IMR-90 (cell line): ENCODE results near the gene MTF1. TPM values are rescaled to one million over a fixed set of nuclear protein-coding genes. Genes with fewer than 3 reads are reported as not detected.

ENCODE experiments used
- ATAC-seq: fragments of 200-7000 bp; cut with Tn5 transposase; 2 replicates; pipeline ENCODE4 v1.9.1; 2020; ENCODE audit warnings: low read depth, mild to moderate bottlenecking, moderate library complexity
- BruUV-seq: library from RNA; stranded (reverse); fragments of 400-500 nt; replicated peaks from 2 replicates; lab custom pipeline; 2021; lab: Mats Ljungman, UMichigan
- CTCF ChIA-PET: fragments of 300-600 bp; formaldehyde crosslinking; extraction: SDS; loops from one replicate; lab custom pipeline; 2021; ENCODE audit warnings: antibody characterized with exemption; lab: Yijun Ruan, JAX
- POLR2A ChIA-PET: fragments of 300-600 bp; sonication (Branson Sonifier 250); formaldehyde crosslinking; loops from one replicate; lab custom pipeline; 2022; ENCODE audit warnings: antibody characterized with exemption; ENCODE audit not compliant: unreplicated experiment; lab: Charles Lee
- DNase-seq: peaks from one replicate; pipeline ENCODE4 v3.0.0; 2013
- H2AFZ ChIP-seq: replicated peaks from 2 replicates; pipeline ENCODE3; 2013; ENCODE audit warnings: low read length, mild to moderate bottlenecking; ENCODE audit not compliant: poor library complexity
- H2AK5ac ChIP-seq: 2 replicates; pipeline ENCODE4 v1.6.1; 2013; ENCODE audit warnings: low read depth, low read length, inconsistent platforms
- H2AK9ac ChIP-seq: replicated peaks from 2 replicates; pipeline ENCODE3; 2013; ENCODE audit warnings: mild to moderate bottlenecking, low read depth, low read length, moderate library complexity; ENCODE audit not compliant: poor library complexity
- H2BK120ac ChIP-seq: 2 replicates; pipeline ENCODE4 v1.6.1; 2013; ENCODE audit warnings: low read depth, low read length, inconsistent platforms
- H2BK15ac ChIP-seq: 3 replicates; pipeline ENCODE4 v1.6.1; 2013; ENCODE audit warnings: low read depth, low read length, inconsistent platforms
- H2BK20ac ChIP-seq: 2 replicates; pipeline ENCODE4 v1.6.1; 2013; ENCODE audit warnings: low read depth, mild to moderate bottlenecking, inconsistent platforms, low read length, moderate library complexity
- H2BK5ac ChIP-seq: 2 replicates; pipeline ENCODE4 v1.6.1; 2013; ENCODE audit warnings: mild to moderate bottlenecking, low read depth, low read length, inconsistent platforms; ENCODE audit not compliant: poor library complexity, severe bottlenecking
- H3K14ac ChIP-seq: replicated peaks from 2 replicates; pipeline ENCODE4 v1.6.1; 2013; ENCODE audit warnings: low read depth, low read length, inconsistent platforms
- H3K18ac ChIP-seq: 2 replicates; pipeline ENCODE4 v1.6.1; 2013; ENCODE audit warnings: low read depth, low read length, control low read depth
- H3K23ac ChIP-seq: 2 replicates; pipeline ENCODE4 v1.6.1; 2013; ENCODE audit warnings: low read depth, low read length, inconsistent platforms
- H3K27ac ChIP-seq: 2 replicates; pipeline ENCODE4 v1.5.1; 2013; ENCODE audit warnings: mild to moderate bottlenecking, control low read depth, low read length; ENCODE audit not compliant: insufficient read depth
- H3K27me3 ChIP-seq: 2 replicates; pipeline ENCODE4 v1.6.1; 2013; ENCODE audit warnings: low read length; ENCODE audit not compliant: control insufficient read depth, insufficient read depth
- H3K36me3 ChIP-seq: 2 replicates; pipeline ENCODE4 v1.6.1; 2013; ENCODE audit warnings: low read length, mixed read lengths; ENCODE audit not compliant: control insufficient read depth, insufficient read depth
- H3K4ac ChIP-seq: 2 replicates; pipeline ENCODE4 v1.6.1; 2013; ENCODE audit warnings: low read depth, low read length, inconsistent platforms
- H3K4me1 ChIP-seq: 2 replicates; pipeline ENCODE4 v1.6.1; 2013; ENCODE audit warnings: low read length, mixed read lengths; ENCODE audit not compliant: control insufficient read depth, insufficient read depth
- H3K4me2 ChIP-seq: 2 replicates; pipeline ENCODE4 v1.6.1; 2013; ENCODE audit warnings: low read depth, mild to moderate bottlenecking, control low read depth, low read length, moderate library complexity
- H3K4me3 ChIP-seq: 2 replicates; pipeline ENCODE4 v1.5.1; 2013; ENCODE audit warnings: low read depth, mild to moderate bottlenecking, control low read depth, low read length, moderate library complexity; ENCODE audit not compliant: insufficient read depth
- H3K56ac ChIP-seq: 2 replicates; pipeline ENCODE4 v1.6.1; 2013; ENCODE audit warnings: low read length, inconsistent platforms; ENCODE audit not compliant: insufficient read depth; ENCODE audit errors: extremely low read depth
- H3K79me1 ChIP-seq, 2 experiments: 2 replicates each; pipeline ENCODE4 v1.6.1; 2013; ENCODE audit warnings: low read length in 2 of 2, inconsistent platforms in 1 of 2, low read depth in 1 of 2
- H3K9ac ChIP-seq: 2 replicates; pipeline ENCODE4 v1.6.1; 2013; ENCODE audit warnings: low read depth, low read length, control low read depth
- H3K9me1 ChIP-seq: 2 replicates; pipeline ENCODE4 v1.6.1; 2013; ENCODE audit warnings: low read length, inconsistent platforms; ENCODE audit not compliant: insufficient read depth
- H3K9me3 ChIP-seq: 2 replicates; pipeline ENCODE4 v1.6.1; 2013; ENCODE audit warnings: low read length; ENCODE audit not compliant: control insufficient read depth, insufficient read depth
- H4K20me1 ChIP-seq: 2 replicates; pipeline ENCODE4 v1.6.1; 2013; ENCODE audit warnings: low read length, inconsistent platforms; ENCODE audit not compliant: insufficient read depth
- H4K5ac ChIP-seq: 2 replicates; pipeline ENCODE4 v1.6.1; 2013; ENCODE audit warnings: mild to moderate bottlenecking, low read depth, low read length, control low read depth
- H4K8ac ChIP-seq, 2 experiments: 2 replicates each; pipeline ENCODE4 v1.6.1; 2013; ENCODE audit warnings: low read depth in 2 of 2, low read length in 2 of 2, control low read depth in 1 of 2, inconsistent platforms in 1 of 2
- H4K91ac ChIP-seq: 2 replicates; pipeline ENCODE4 v1.6.1; 2013; ENCODE audit warnings: low read depth, low read length, inconsistent platforms; ENCODE audit not compliant: insufficient read depth
- BHLHE40 ChIP-seq: fragments of 150-350 bp; IDR thresholded peaks from 2 replicates; pipeline ENCODE4 v1.6.1; 2016; ENCODE audit warnings: mild to moderate bottlenecking, low read depth, low read length
- CEBPB ChIP-seq: IDR thresholded peaks from 2 replicates; pipeline ENCODE4 v1.6.1; 2012; ENCODE audit warnings: low read depth, low read length, improper control_type of control experiment
- ELK1 ChIP-seq: fragments of 150-350 bp; IDR thresholded peaks from 2 replicates; pipeline ENCODE4 v1.6.1; 2016; ENCODE audit warnings: low read depth, mild to moderate bottlenecking, low read length, moderate library complexity, borderline replicate concordance
- FOS ChIP-seq: fragments of 150-350 bp; IDR thresholded peaks from 2 replicates; pipeline ENCODE4 v1.6.1; 2016; ENCODE audit warnings: low read depth, low read length
- MAFK ChIP-seq: IDR thresholded peaks from 2 replicates; pipeline ENCODE4 v1.6.1; 2012; ENCODE audit warnings: low read depth, low read length, improper control_type of control experiment
- MAZ ChIP-seq: IDR thresholded peaks from 2 replicates; pipeline ENCODE4 v1.6.1; 2012; ENCODE audit warnings: low read depth, mild to moderate bottlenecking, low read length, improper control_type of control experiment, moderate library complexity, borderline replicate concordance
- MXI1 ChIP-seq: IDR thresholded peaks from 2 replicates; pipeline ENCODE4 v1.6.1; 2012; ENCODE audit warnings: low read depth, mild to moderate bottlenecking, low read length, moderate library complexity, borderline replicate concordance
- NFE2L2 ChIP-seq: fragments of 150-350 bp; IDR thresholded peaks from 2 replicates; pipeline ENCODE4 v1.6.1; 2016; ENCODE audit warnings: low read depth, mild to moderate bottlenecking, low read length
- POLR2A ChIP-seq: IDR thresholded peaks from 2 replicates; pipeline ENCODE4 v1.6.1; 2012; ENCODE audit warnings: mild to moderate bottlenecking, low read depth, low read length
- RAD21 ChIP-seq: IDR thresholded peaks from 2 replicates; pipeline ENCODE4 v1.6.1; 2012; ENCODE audit warnings: low read length, improper control_type of control experiment
- RCOR1 ChIP-seq: IDR thresholded peaks from 2 replicates; pipeline ENCODE4 v1.6.1; 2012; ENCODE audit warnings: mild to moderate bottlenecking, low read length, improper control_type of control experiment; ENCODE audit not compliant: insufficient replicate concordance
- RFX5 ChIP-seq: IDR thresholded peaks from 2 replicates; pipeline ENCODE4 v1.8.0; 2012; ENCODE audit warnings: low read depth, mild to moderate bottlenecking, low read length, moderate library complexity
- SMC3 ChIP-seq: fragments of 150-350 bp; IDR thresholded peaks from 2 replicates; pipeline ENCODE4 v1.6.1; 2016; ENCODE audit warnings: low read depth, mild to moderate bottlenecking, antibody characterized with exemption, low read length, moderate library complexity
- WGBS, 2 experiments: methylation state at CpG; one replicate each; pipeline versions ENCODE4 v1.1.5 to v1.1.7; 2013; ENCODE audit warnings: missing lambda C conversion rate in 2 of 2; ENCODE audit not compliant: insufficient read length in 1 of 2; ENCODE audit errors: extremely low coverage in 2 of 2; 5-methylcytosine and 5-hydroxymethylcytosine counted together
- dilution Hi-C: fragments of 300-500 bp; cut with HindIII; formaldehyde crosslinking; loops from one replicate; pipeline ENCODE4 v1.14.3; 2018; ENCODE audit warnings: low sequenced_read_pairs; ENCODE audit not compliant: unreplicated experiment
- in situ Hi-C: fragments of 300-500 bp; cut with MboI; formaldehyde crosslinking; loops from 3 replicates; pipeline ENCODE4 v1.14.3; 2019; ENCODE audit warnings: low sequenced_read_pairs, inconsistent platforms, mixed read lengths
- intact Hi-C: fragments of 100-400 bp; cut with micrococcal nuclease; formaldehyde crosslinking; loops from 2 replicates; pipeline ENCODE4 v1.10.0; 2022
- polyA plus RNA-seq, 3 experiments: library from polyadenylated mRNA; depleted of rRNA; stranded (reverse); fragments of >200 nt; gene quantifications; 2 replicates each; pipeline ENCODE4 v1.2.3, GENCODE V29; 2012; ENCODE audit warnings: low replicate concordance in 1 of 3
- total RNA-seq: library from RNA; depleted of rRNA; stranded (reverse); fragments of >200 nt; gene quantifications from 2 replicates; pipeline ENCODE4 v1.2.3, GENCODE V29; 2012
- TF ChIP-seq, protein P1 (sequence below): fragments of 150-350 bp; IDR thresholded peaks from 2 replicates; pipeline ENCODE4 v1.6.1; 2017; ENCODE audit warnings: mild to moderate bottlenecking, antibody characterized with exemption, low read length, low read depth

MTF1 gene
- total and polyA plus RNA-seq, 2 of the 4 experiments (the other 2 are of a cell fraction): 2.3 to 4.7 TPM

- intact Hi-C loops (loop anchor here (10.0 kb wide), 1 partner anchor 198 kb away; no protein-coding TSS in a partner anchor), dilution Hi-C loops (no loop called here), in situ Hi-C loops (no loop called here)
- BruUV-seq: no TSS peak
- H3K27ac ChIP-seq: no peak overlapping the region
- H2BK15ac ChIP-seq: no peak overlapping the region
- no peak overlapping the region for H2AFZ ChIP-seq
- H3K23ac ChIP-seq: no peak overlapping the region
- no peak for ATAC-seq
- no peak overlapping the region for H3K14ac ChIP-seq
- no peak overlapping the region for H2AK5ac ChIP-seq
- peaks cover 8% of the 10 kb centered on the region for H3K4me1 ChIP-seq
- no peaks in the 10 kb centered on the region for H3K27me3 ChIP-seq
- H4K5ac ChIP-seq: no peak overlapping the region
- no peak overlapping the region for H3K56ac ChIP-seq
- no peak overlapping the region for H2BK120ac ChIP-seq
- CTCF ChIA-PET: no interaction called here
- no peak for DNase-seq
- H4K20me1 ChIP-seq: peaks cover 23% of the 10 kb centered on the region
- peaks cover 40% of the 10 kb centered on the region for H3K36me3 ChIP-seq
- no peak overlapping the region for H4K8ac ChIP-seq
- peaks cover 3% of the 10 kb centered on the region; the same call in 1 of the 2 replicates for H3K9me1 ChIP-seq
- H2BK20ac ChIP-seq: no peak overlapping the region
- H3K9me3 ChIP-seq: no peaks in the 10 kb centered on the region
- no peak overlapping the region for H3K4me3 ChIP-seq
- no peak overlapping the region for H3K18ac ChIP-seq
- H3K4ac ChIP-seq: no peak overlapping the region
- POLR2A ChIA-PET: no interaction called here
- no peak overlapping the region for H2BK5ac ChIP-seq
- H3K4me2 ChIP-seq: no peak overlapping the region
- peaks cover 22 to 30% of the 10 kb centered on the region in 2 experiments for H3K79me1 ChIP-seq
- no peak for TF ChIP-seq ELK1
- TF ChIP-seq POLR2A: no peak
- TF ChIP-seq MXI1: no peak
- TF ChIP-seq RAD21: no peak
- TF ChIP-seq NFE2L2: no peak
- TF ChIP-seq FOS: no peak
- no peak for TF ChIP-seq MAFK
- TF ChIP-seq MAZ: no peak
- TF ChIP-seq SMC3: no peak
- no peak for TF ChIP-seq CEBPB
- no peak for TF ChIP-seq RCOR1
- TF ChIP-seq BHLHE40: no peak
- TF ChIP-seq RFX5: no peak
- TF ChIP-seq, protein P1, sequence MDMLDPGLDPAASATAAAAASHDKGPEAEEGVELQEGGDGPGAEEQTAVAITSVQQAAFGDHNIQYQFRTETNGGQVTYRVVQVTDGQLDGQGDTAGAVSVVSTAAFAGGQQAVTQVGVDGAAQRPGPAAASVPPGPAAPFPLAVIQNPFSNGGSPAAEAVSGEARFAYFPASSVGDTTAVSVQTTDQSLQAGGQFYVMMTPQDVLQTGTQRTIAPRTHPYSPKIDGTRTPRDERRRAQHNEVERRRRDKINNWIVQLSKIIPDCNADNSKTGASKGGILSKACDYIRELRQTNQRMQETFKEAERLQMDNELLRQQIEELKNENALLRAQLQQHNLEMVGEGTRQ: no peak
- no peak overlapping the region for H2AK9ac ChIP-seq
- H3K9ac ChIP-seq: no peak overlapping the region
- no peak overlapping the region for H4K91ac ChIP-seq
- no CpG with 5 or more reads among the region's 1 CpG for WGBS, 2 experiments
Measured at GRCh38 chr1:37802439-37802838, 57.0 kb downstream of the MTF1 start.
